ENCODE measurements around the gene PEX5.

DNA sequence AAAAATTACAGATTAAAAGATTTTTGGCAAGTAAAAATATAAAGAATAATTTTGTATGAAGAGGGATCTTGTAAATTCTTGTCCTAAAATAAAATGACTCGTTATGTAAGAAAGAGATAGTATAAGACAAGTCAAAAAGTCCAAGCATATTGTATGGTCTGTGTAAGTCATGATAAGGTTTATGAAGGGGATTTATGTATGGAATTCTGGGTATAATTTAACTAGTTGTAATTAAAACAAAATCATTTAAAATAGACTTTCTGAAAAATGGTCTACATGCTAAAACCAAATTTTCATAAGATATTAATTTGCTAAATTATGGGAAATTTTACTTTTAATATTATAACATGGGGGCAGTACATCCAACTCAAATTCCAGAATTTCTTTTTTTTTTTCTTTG, 17.6 kb upstream of the PEX5 start:
- TF ChIP-seq, protein P1, sequence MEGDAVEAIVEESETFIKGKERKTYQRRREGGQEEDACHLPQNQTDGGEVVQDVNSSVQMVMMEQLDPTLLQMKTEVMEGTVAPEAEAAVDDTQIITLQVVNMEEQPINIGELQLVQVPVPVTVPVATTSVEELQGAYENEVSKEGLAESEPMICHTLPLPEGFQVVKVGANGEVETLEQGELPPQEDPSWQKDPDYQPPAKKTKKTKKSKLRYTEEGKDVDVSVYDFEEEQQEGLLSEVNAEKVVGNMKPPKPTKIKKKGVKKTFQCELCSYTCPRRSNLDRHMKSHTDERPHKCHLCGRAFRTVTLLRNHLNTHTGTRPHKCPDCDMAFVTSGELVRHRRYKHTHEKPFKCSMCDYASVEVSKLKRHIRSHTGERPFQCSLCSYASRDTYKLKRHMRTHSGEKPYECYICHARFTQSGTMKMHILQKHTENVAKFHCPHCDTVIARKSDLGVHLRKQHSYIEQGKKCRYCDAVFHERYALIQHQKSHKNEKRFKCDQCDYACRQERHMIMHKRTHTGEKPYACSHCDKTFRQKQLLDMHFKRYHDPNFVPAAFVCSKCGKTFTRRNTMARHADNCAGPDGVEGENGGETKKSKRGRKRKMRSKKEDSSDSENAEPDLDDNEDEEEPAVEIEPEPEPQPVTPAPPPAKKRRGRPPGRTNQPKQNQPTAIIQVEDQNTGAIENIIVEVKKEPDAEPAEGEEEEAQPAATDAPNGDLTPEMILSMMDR (IDR thresholded peaks at IDR 0.05; ENCODE audit: low read depth, low read length) = no peak
- TF ChIP-seq EZH2phosphoT487 (IDR thresholded peaks at IDR 0.05; ENCODE audit: low read depth) = no peak

Data from OCI-LY3 (cell line).